MM.1S (cell line): ENCODE measurements around the gene PRAMEF20.

Experiments used
- DNase-seq: peaks from one replicate; pipeline ENCODE4 v3.0.0-alpha.2; 2015
- H2AFZ ChIP-seq: fragments of 300-600 bp; sonication (generic); 2 replicates; pipeline ENCODE4 v1.6.0; 2016; ENCODE audit warnings: antibody characterized with exemption, low read length
- H3F3A ChIP-seq: fragments of 300-600 bp; sonication (generic); 2 replicates; pipeline ENCODE4 v1.6.1; 2016; ENCODE audit warnings: mild to moderate bottlenecking, antibody characterized with exemption, low read length, moderate library complexity, mixed read lengths; ENCODE audit not compliant: insufficient read depth
- H3K27ac ChIP-seq: fragments of 300-600 bp; sonication (generic); 2 replicates; pipeline ENCODE4 v1.5.1; 2016; ENCODE audit warnings: mild to moderate bottlenecking, low read length
- H3K27me3 ChIP-seq: fragments of 300-600 bp; sonication (generic); replicated peaks from 2 replicates; pipeline ENCODE4 v1.6.0; 2016; ENCODE audit warnings: low read length; ENCODE audit not compliant: insufficient read depth
- H3K36me3 ChIP-seq: fragments of 300-600 bp; sonication (generic); replicated peaks from 2 replicates; pipeline ENCODE4 v1.6.1; 2016; ENCODE audit warnings: mild to moderate bottlenecking, low read length, mixed read lengths; ENCODE audit not compliant: insufficient read depth
- H3K4me1 ChIP-seq: fragments of 300-600 bp; sonication (generic); 2 replicates; pipeline ENCODE4 v1.6.1; 2016; ENCODE audit warnings: low read length, mixed read lengths
- H3K4me2 ChIP-seq: fragments of 300-600 bp; sonication (generic); 2 replicates; pipeline ENCODE4 v1.6.0; 2016; ENCODE audit warnings: low read depth, low read length
- H3K4me3 ChIP-seq: fragments of 300-600 bp; sonication (generic); 2 replicates; pipeline ENCODE4 v1.5.1; 2016; ENCODE audit warnings: low read length, mixed read lengths
- H3K79me2 ChIP-seq: fragments of 300-600 bp; sonication (generic); 2 replicates; pipeline ENCODE4 v1.6.1; 2016; ENCODE audit warnings: mixed run types, low read length, mixed read lengths
- H3K9ac ChIP-seq: fragments of 300-600 bp; sonication (generic); 2 replicates; pipeline ENCODE4 v1.6.1; 2016; ENCODE audit warnings: low read length, mixed read lengths
- H3K9me2 ChIP-seq: fragments of 300-600 bp; sonication (generic); replicated peaks from 2 replicates; pipeline ENCODE4 v1.6.1; 2016; ENCODE audit warnings: mild to moderate bottlenecking, low read length, mixed read lengths; ENCODE audit not compliant: insufficient read depth
- H3K9me3 ChIP-seq: fragments of 300-600 bp; sonication (generic); replicated peaks from 2 replicates; pipeline ENCODE4 v1.6.1; 2016; ENCODE audit warnings: mild to moderate bottlenecking, low read length, mixed read lengths; ENCODE audit not compliant: insufficient read depth
- H4K20me1 ChIP-seq: fragments of 300-600 bp; sonication (generic); 2 replicates; pipeline ENCODE4 v1.6.1; 2016; ENCODE audit warnings: mild to moderate bottlenecking, low read length, moderate library complexity, mixed read lengths; ENCODE audit not compliant: insufficient read depth
- EZH2 ChIP-seq: fragments of 300-600 bp; sonication (generic); optimal IDR thresholded peaks from 2 replicates; pipeline ENCODE3; 2017; ENCODE audit warnings: low read depth, mild to moderate bottlenecking, antibody characterized with exemption, low read length, mixed read lengths
- EZH2phosphoT487 ChIP-seq: fragments of 300-600 bp; sonication (generic); IDR thresholded peaks from 2 replicates; pipeline ENCODE4 v1.6.1; 2018; ENCODE audit warnings: antibody characterized with exemption, low read length
- TF ChIP-seq, protein P1 (sequence below): fragments of 300-600 bp; sonication (generic); IDR thresholded peaks from 2 replicates; pipeline ENCODE4 v1.5.1; 2016; ENCODE audit warnings: antibody characterized with exemption, low read length, mixed read lengths

PRAMEF20 gene

GRCh38 chr1:13469343-13469742 lies 59.1 kb downstream of the PRAMEF20 start:
- no peaks in the 10 kb centered on the region for H3K9me3 ChIP-seq
- H3K9me2 ChIP-seq, result no peaks in the 10 kb centered on the region
- no peaks in the 10 kb centered on the region for H4K20me1 ChIP-seq
- 0 out of 2 replicates have a peak, but pooled peaks cover 4% of the 10 kb centered on the region for H3K4me1 ChIP-seq
- no peak overlapping the region for H3K27ac ChIP-seq
- 0 out of 2 replicates have a peak overlapping the region, but pooled peaks have one; percentile 14 for H2AFZ ChIP-seq
- H3K79me2 ChIP-seq, result no peaks in the 10 kb centered on the region
- DNase-seq, result peak; percentile 82
- TF ChIP-seq, protein P1, sequence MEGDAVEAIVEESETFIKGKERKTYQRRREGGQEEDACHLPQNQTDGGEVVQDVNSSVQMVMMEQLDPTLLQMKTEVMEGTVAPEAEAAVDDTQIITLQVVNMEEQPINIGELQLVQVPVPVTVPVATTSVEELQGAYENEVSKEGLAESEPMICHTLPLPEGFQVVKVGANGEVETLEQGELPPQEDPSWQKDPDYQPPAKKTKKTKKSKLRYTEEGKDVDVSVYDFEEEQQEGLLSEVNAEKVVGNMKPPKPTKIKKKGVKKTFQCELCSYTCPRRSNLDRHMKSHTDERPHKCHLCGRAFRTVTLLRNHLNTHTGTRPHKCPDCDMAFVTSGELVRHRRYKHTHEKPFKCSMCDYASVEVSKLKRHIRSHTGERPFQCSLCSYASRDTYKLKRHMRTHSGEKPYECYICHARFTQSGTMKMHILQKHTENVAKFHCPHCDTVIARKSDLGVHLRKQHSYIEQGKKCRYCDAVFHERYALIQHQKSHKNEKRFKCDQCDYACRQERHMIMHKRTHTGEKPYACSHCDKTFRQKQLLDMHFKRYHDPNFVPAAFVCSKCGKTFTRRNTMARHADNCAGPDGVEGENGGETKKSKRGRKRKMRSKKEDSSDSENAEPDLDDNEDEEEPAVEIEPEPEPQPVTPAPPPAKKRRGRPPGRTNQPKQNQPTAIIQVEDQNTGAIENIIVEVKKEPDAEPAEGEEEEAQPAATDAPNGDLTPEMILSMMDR, result peak; percentile 49
- no peak for TF ChIP-seq EZH2phosphoT487
- TF ChIP-seq EZH2, result no peak
- no peak overlapping the region for H3K4me2 ChIP-seq
- no peaks in the 10 kb centered on the region for H3K27me3 ChIP-seq
- H3K4me3 ChIP-seq, result no peak overlapping the region
- no peak overlapping the region for H3K9ac ChIP-seq
- H3K36me3 ChIP-seq, result no peaks in the 10 kb centered on the region
- no peaks in the 10 kb centered on the region for H3F3A ChIP-seq
